ENCODE measurements around the gene KRTAP5-1. TPM values are rescaled to one million over a fixed set of nuclear protein-coding genes. Genes with fewer than 3 reads are reported as not detected.

Gene KRTAP5-1
- total RNA-seq, 2 donors from 2014 or later, result not detected

- Histone ChIP-seq H3K27ac (no peak overlapping the region), H3K36me3 (no peaks in the 10 kb centered on the region), H3K4me1 (replicated peaks) (peaks cover 9% of the 10 kb centered on the region), H3K27me3 (replicated peaks; ENCODE audit: insufficient read depth) (no peaks in the 10 kb centered on the region), H3K9me3 (no peaks in the 10 kb centered on the region), H3K4me3 (no peak overlapping the region)
- WGBS, result 82% methylated on average over 60 of the region's 63 CpGs
- no peak for TF ChIP-seq POLR2AphosphoS5 (IDR thresholded peaks at IDR 0.05)
- no peak for TF ChIP-seq CTCF (IDR thresholded peaks at IDR 0.05)
- no peak for TF ChIP-seq POLR2A (IDR thresholded peaks at IDR 0.05)
- no peak for DNase-seq (ENCODE audit: low spot score)
- intact Hi-C loops (cut with DNase I), result no loop called here
Observed at GRCh38 chr11:1556278-1556902, 28.7 kb downstream of the KRTAP5-1 start.

- no peaks in the 10 kb centered on the region for H3K9me3 ChIP-seq
- no peak overlapping the region for H3K27ac ChIP-seq
- WGBS, result 91% methylated on average over 9 of the region's 9 CpGs
Observed at GRCh38 chr11:1555713-1556153, 29.4 kb downstream of the KRTAP5-1 start.

GRCh38 chr11:1554981-1555712, 29.9 kb downstream of the KRTAP5-1 start:
- no peak for DNase-seq (ENCODE audit: low spot score)
- Histone ChIP-seq H3K27ac (no peak overlapping the region), H3K4me1 (replicated peaks) (peaks cover 9% of the 10 kb centered on the region), H3K9me3 (no peaks in the 10 kb centered on the region), H3K36me3 (no peaks in the 10 kb centered on the region), H3K4me3 (no peak overlapping the region), H3K27me3 (replicated peaks; ENCODE audit: insufficient read depth) (no peaks in the 10 kb centered on the region)
- TF ChIP-seq CTCF (IDR thresholded peaks at IDR 0.05), result no peak
- no peak for TF ChIP-seq POLR2AphosphoS5 (IDR thresholded peaks at IDR 0.05)
- no peak for TF ChIP-seq POLR2A (IDR thresholded peaks at IDR 0.05)
- WGBS, result 84% methylated on average over 13 of the region's 13 CpGs
- intact Hi-C loops (cut with DNase I), result no loop called here

More at GRCh38 chr11:1555713-1556153, 29.4 kb downstream of the KRTAP5-1 start:
- intact Hi-C loops (cut with DNase I), result no loop called here
- TF ChIP-seq POLR2A (IDR thresholded peaks at IDR 0.05) (no peak), CTCF (IDR thresholded peaks at IDR 0.05) (no peak), POLR2AphosphoS5 (IDR thresholded peaks at IDR 0.05) (no peak)
- Histone ChIP-seq H3K36me3 (no peaks in the 10 kb centered on the region), H3K27me3 (replicated peaks; ENCODE audit: insufficient read depth) (no peaks in the 10 kb centered on the region), H3K4me1 (replicated peaks) (peaks cover 9% of the 10 kb centered on the region), H3K4me3 (no peak overlapping the region)
- no peak for DNase-seq (ENCODE audit: low spot score)

- Histone ChIP-seq H3K4me3 (no peak overlapping the region), H3K27me3 (replicated peaks; ENCODE audit: insufficient read depth) (no peaks in the 10 kb centered on the region), H3K36me3 (no peaks in the 10 kb centered on the region), H3K4me1 (replicated peaks) (peaks cover 9% of the 10 kb centered on the region), H3K27ac (no peak overlapping the region), H3K9me3 (no peaks in the 10 kb centered on the region)
- intact Hi-C loops (cut with DNase I), result no loop called here
- WGBS, result 66% methylated on average over 20 of the region's 20 CpGs
- no peak for TF ChIP-seq POLR2AphosphoS5 (IDR thresholded peaks at IDR 0.05)
- peak in 1 of 4 experiments; percentile 39 for TF ChIP-seq CTCF (IDR thresholded peaks at IDR 0.05)
- TF ChIP-seq POLR2A (IDR thresholded peaks at IDR 0.05), result no peak
- no peak for DNase-seq (ENCODE audit: low spot score)
Observed at GRCh38 chr11:1553808-1554594, 31.1 kb downstream of the KRTAP5-1 start.

All from prostate gland (tissue), 2 donors.